Right cardiac atrium (tissue), 5 donors: ENCODE data around the gene DHX32. TPM values are rescaled to one million over a fixed set of nuclear protein-coding genes. Genes with fewer than 3 reads are reported as not detected.
"Not testable (repeated sequence)": the region's sequence is repeated elsewhere in the genome, so short reads cannot be mapped to it uniquely, and the experiment has no call there.

Experiments used
- ATAC-seq, 2 donors: fragments of 200-7000 bp; cut with Tn5 transposase; one replicate each; pipeline versions ENCODE4 v1.8.0 to v1.9.1; 2020; ENCODE audit warnings: moderate library complexity in 2 of 2, mild to moderate bottlenecking in 1 of 2
- DNase-seq, 3 donors: peaks; one replicate each; pipeline ENCODE4 v3.0.0-alpha.2; 2020
- H3K27ac ChIP-seq: one replicate; pipeline ENCODE4 v1.5.1; 2013; ENCODE audit warnings: mild to moderate bottlenecking, low read length, control low read depth, moderate library complexity
- H3K27me3 ChIP-seq: one replicate; pipeline ENCODE4 v1.6.1; 2013; ENCODE audit not compliant: control insufficient read depth, insufficient read depth
- H3K4me1 ChIP-seq: one replicate; pipeline ENCODE4 v1.6.1; 2013; ENCODE audit warnings: low read length; ENCODE audit not compliant: control insufficient read depth, insufficient read depth
- H3K4me3 ChIP-seq: one replicate; pipeline ENCODE4 v1.5.1; 2013; ENCODE audit warnings: low read length, control low read depth
- H3K9me3 ChIP-seq: one replicate; pipeline ENCODE4 v1.6.1; 2013; ENCODE audit warnings: low read length; ENCODE audit not compliant: control insufficient read depth
- WGBS: extraction: QIAGEN DNeasy Blood & Tissue Kit; methylation state at CpG from one replicate; pipeline ENCODE4 v1.1.7; 2013; 5-methylcytosine and 5-hydroxymethylcytosine counted together
- intact Hi-C, 4 donors: fragments of 100-400 bp; cut with DNase I; formaldehyde crosslinking; loops; one replicate each; pipeline versions ENCODE4 v1.11.0 to v1.14.0; 2022 to 2023
- polyA plus RNA-seq: library from polyadenylated mRNA; stranded (reverse); fragments of 200-250 nt; gene quantifications from one replicate; pipeline ENCODE4 v1.2.3, GENCODE V29; 2013
- total RNA-seq, 4 donors: library from RNA; stranded (reverse); fragmentation: NEBNext Ultra II Directional; extraction: Animal tissue kit (Norgen Biotek cat#: 25700); gene quantifications; one replicate each; pipeline ENCODE4 v1.2.1, GENCODE V29; 2021
- donor health status: healthy with polysubstance abuse.
- donor health status: DM: no; HTN: yes; CAD: no.
- donor health status: DM: no; HTN: no; CAD: no.
- donor health status: DM: no; HTN: yes; CAD: no; lungs with severe emphysema.
- donor health status: DM: yes; HTN: yes; CAD: no.

DHX32 gene
- total and polyA plus RNA-seq, 5 donors, result 23.3 to 42.5 (median 35.8) TPM

GRCh38 chr10:125913277-125913676 lies 32.2 kb upstream of the DHX32 start:
- WGBS, result 41% methylated on average over 6 of the region's 6 CpGs
- H3K27me3 ChIP-seq, intact Hi-C loops, DNase-seq, H3K4me1 ChIP-seq, H3K27ac ChIP-seq, H3K4me3 ChIP-seq, ATAC-seq, H3K9me3 ChIP-seq: not testable (repeated sequence)

- no peak for DNase-seq
- no peak overlapping the region for H3K27ac ChIP-seq
- H3K9me3 ChIP-seq, result no peaks in the 10 kb centered on the region
- WGBS, result 62% methylated on average over 4 of the region's 4 CpGs
- no peak overlapping the region for H3K4me3 ChIP-seq
- no peaks in the 10 kb centered on the region for H3K4me1 ChIP-seq
- no peak for ATAC-seq
- intact Hi-C loops, result no loop called here
- H3K27me3 ChIP-seq, result no peaks in the 10 kb centered on the region
Measured at GRCh38 chr10:125911990-125912389, 30.9 kb upstream of the DHX32 start.

- DNase-seq (no peak), ATAC-seq (no peak)
- H3K27ac ChIP-seq, result no peak overlapping the region
- no peaks in the 10 kb centered on the region for H3K27me3 ChIP-seq
- H3K9me3 ChIP-seq, result no peaks in the 10 kb centered on the region
- H3K4me3 ChIP-seq, result no peak overlapping the region
- intact Hi-C loops, result no loop called here
- H3K4me1 ChIP-seq, result no peaks in the 10 kb centered on the region
- 68% methylated on average over 10 of the region's 10 CpGs for WGBS
Measured at GRCh38 chr10:125911145-125911544, 30.1 kb upstream of the DHX32 start.

- 63% methylated on average over 3 of the region's 3 CpGs for WGBS
- H3K4me3 ChIP-seq, H3K27ac ChIP-seq, H3K27me3 ChIP-seq, H3K9me3 ChIP-seq, ATAC-seq, DNase-seq, H3K4me1 ChIP-seq, intact Hi-C loops: not testable (repeated sequence)
Measured at GRCh38 chr10:125909491-125909890, 28.4 kb upstream of the DHX32 start.

GRCh38 chr10:125908813-125909212 lies 27.7 kb upstream of the DHX32 start:
- 49% methylated on average over 2 of the region's 2 CpGs for WGBS
- H3K27me3 ChIP-seq, ATAC-seq, H3K9me3 ChIP-seq, H3K4me1 ChIP-seq, H3K27ac ChIP-seq, intact Hi-C loops, H3K4me3 ChIP-seq, DNase-seq: not testable (repeated sequence)

- H3K9me3 ChIP-seq, H3K4me1 ChIP-seq, H3K27me3 ChIP-seq, H3K27ac ChIP-seq, H3K4me3 ChIP-seq, intact Hi-C loops, ATAC-seq, DNase-seq: not testable (repeated sequence)
- 73% methylated on average over 2 of the region's 2 CpGs for WGBS
Measured at GRCh38 chr10:125907598-125907997, 26.5 kb upstream of the DHX32 start.

GRCh38 chr10:125905069-125905994 lies 24.2 kb upstream of the DHX32 start:
- H3K9me3 ChIP-seq, H3K4me1 ChIP-seq, DNase-seq, intact Hi-C loops, H3K4me3 ChIP-seq, H3K27me3 ChIP-seq, H3K27ac ChIP-seq: not testable (repeated sequence)
- ATAC-seq, result peak in 1 of 2 donors; percentile 50
- 74% methylated on average over 5 of the region's 5 CpGs for WGBS

GRCh38 chr10:125903135-125903640 lies 22.1 kb upstream of the DHX32 start:
- H3K27me3 ChIP-seq, H3K9me3 ChIP-seq, H3K4me1 ChIP-seq, ATAC-seq, H3K4me3 ChIP-seq, H3K27ac ChIP-seq, DNase-seq, intact Hi-C loops: not testable (repeated sequence)
- WGBS, result 76% methylated on average over 3 of the region's 3 CpGs

- H3K4me1 ChIP-seq, H3K27ac ChIP-seq, H3K27me3 ChIP-seq, H3K4me3 ChIP-seq, H3K9me3 ChIP-seq, ATAC-seq, DNase-seq, intact Hi-C loops: not testable (repeated sequence)
- 81% methylated on average over 3 of the region's 3 CpGs for WGBS
Measured at GRCh38 chr10:125900963-125901362, 19.9 kb upstream of the DHX32 start.

GRCh38 chr10:125897317-125897716 lies 16.2 kb upstream of the DHX32 start:
- peak overlapping the region; percentile 43 for H3K4me3 ChIP-seq
- ATAC-seq, H3K27me3 ChIP-seq, H3K4me1 ChIP-seq, intact Hi-C loops, H3K9me3 ChIP-seq, DNase-seq, H3K27ac ChIP-seq: not testable (repeated sequence)
- 21% methylated on average over 4 of the region's 4 CpGs for WGBS

GRCh38 chr10:125896088-125896934 lies 15.2 kb upstream of the DHX32 start, which contains the start of gene FANK1:
TSS of gene FANK1 (plus strand) at chr10:125896564. CDS start at chr10:125896643, 79 bp downstream.
- 21% methylated on average over 106 of the region's 106 CpGs for WGBS
- peak within 1 kb of the TSS; percentile 43 for H3K4me3 ChIP-seq
- H3K9me3 ChIP-seq, H3K4me1 ChIP-seq, H3K27me3 ChIP-seq, intact Hi-C loops: not testable (repeated sequence)
- peak within 1 kb of the TSS; percentile 85 for H3K27ac ChIP-seq
- peak; percentile 85 to 94 for ATAC-seq
- DNase-seq, result peak; percentile 94 to 98 (median 96)
